SU-DHL-6 (cell line): ENCODE results near the gene SEMA5A.

Experiments
- EZH2phosphoT487 ChIP-seq: fragments of 200-600 bp; sonication (generic), shearing (Covaris generic); conservative IDR thresholded peaks from 2 replicates; pipeline ENCODE4 v1.6.1; 2018; ENCODE audit warnings: mild to moderate bottlenecking, antibody characterized with exemption, low read length, moderate library complexity, mixed read lengths
- TF ChIP-seq, protein P1 (sequence below): fragments of 200-600 bp; sonication (generic); IDR thresholded peaks from one replicate; pipeline ENCODE4 v1.5.1; 2017; ENCODE audit warnings: antibody characterized with exemption, mild to moderate bottlenecking, low read length, moderate library complexity; ENCODE audit not compliant: insufficient read depth, poor library complexity, severe bottlenecking

- TF ChIP-seq, protein P1, sequence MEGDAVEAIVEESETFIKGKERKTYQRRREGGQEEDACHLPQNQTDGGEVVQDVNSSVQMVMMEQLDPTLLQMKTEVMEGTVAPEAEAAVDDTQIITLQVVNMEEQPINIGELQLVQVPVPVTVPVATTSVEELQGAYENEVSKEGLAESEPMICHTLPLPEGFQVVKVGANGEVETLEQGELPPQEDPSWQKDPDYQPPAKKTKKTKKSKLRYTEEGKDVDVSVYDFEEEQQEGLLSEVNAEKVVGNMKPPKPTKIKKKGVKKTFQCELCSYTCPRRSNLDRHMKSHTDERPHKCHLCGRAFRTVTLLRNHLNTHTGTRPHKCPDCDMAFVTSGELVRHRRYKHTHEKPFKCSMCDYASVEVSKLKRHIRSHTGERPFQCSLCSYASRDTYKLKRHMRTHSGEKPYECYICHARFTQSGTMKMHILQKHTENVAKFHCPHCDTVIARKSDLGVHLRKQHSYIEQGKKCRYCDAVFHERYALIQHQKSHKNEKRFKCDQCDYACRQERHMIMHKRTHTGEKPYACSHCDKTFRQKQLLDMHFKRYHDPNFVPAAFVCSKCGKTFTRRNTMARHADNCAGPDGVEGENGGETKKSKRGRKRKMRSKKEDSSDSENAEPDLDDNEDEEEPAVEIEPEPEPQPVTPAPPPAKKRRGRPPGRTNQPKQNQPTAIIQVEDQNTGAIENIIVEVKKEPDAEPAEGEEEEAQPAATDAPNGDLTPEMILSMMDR = no peak
- TF ChIP-seq EZH2phosphoT487 = no peak
These were observed 220.3 kb downstream of the SEMA5A start for GRCh38 chr5:9325549-9325948.
